Ishikawa (cell line): ENCODE results near the gene OTUB1.

Experiments used
- CEBPB ChIP-seq: IDR thresholded peaks from 2 replicates; pipeline ENCODE4 v1.6.1; 2012
- CREB1 ChIP-seq: IDR thresholded peaks from 2 replicates; pipeline ENCODE4 v1.6.1; 2012; ENCODE audit warnings: low read depth
- EGR1 ChIP-seq: IDR thresholded peaks from 2 replicates; pipeline ENCODE4 v1.6.1; 2012
- EP300 ChIP-seq: IDR thresholded peaks from 2 replicates; pipeline ENCODE4 v1.6.1; 2012; ENCODE audit warnings: borderline replicate concordance
- NFIC ChIP-seq: IDR thresholded peaks from 2 replicates; pipeline ENCODE4 v1.6.1; 2012
- TAF1 ChIP-seq: IDR thresholded peaks from 2 replicates; pipeline ENCODE4 v1.6.1; 2012; ENCODE audit warnings: low read depth, mild to moderate bottlenecking
- TCF12 ChIP-seq: IDR thresholded peaks from 2 replicates; pipeline ENCODE4 v1.6.1; 2012; ENCODE audit warnings: low read depth
- YY1 ChIP-seq: IDR thresholded peaks from 2 replicates; pipeline ENCODE4 v1.6.1; 2012; ENCODE audit warnings: low read depth
- ZBTB7A ChIP-seq: IDR thresholded peaks from 2 replicates; pipeline ENCODE4 v1.6.1; 2012; ENCODE audit warnings: low read depth
- TF ChIP-seq, protein P1 (sequence below): IDR thresholded peaks from 2 replicates; pipeline ENCODE4 v1.6.1; 2012
- TF ChIP-seq, protein P2 (sequence below): IDR thresholded peaks from 2 replicates; pipeline ENCODE4 v1.6.1; 2012; ENCODE audit warnings: low read depth, mild to moderate bottlenecking
- TF ChIP-seq, protein P3 (sequence below): IDR thresholded peaks from 2 replicates; pipeline ENCODE4 v1.6.1; 2012

DNA sequence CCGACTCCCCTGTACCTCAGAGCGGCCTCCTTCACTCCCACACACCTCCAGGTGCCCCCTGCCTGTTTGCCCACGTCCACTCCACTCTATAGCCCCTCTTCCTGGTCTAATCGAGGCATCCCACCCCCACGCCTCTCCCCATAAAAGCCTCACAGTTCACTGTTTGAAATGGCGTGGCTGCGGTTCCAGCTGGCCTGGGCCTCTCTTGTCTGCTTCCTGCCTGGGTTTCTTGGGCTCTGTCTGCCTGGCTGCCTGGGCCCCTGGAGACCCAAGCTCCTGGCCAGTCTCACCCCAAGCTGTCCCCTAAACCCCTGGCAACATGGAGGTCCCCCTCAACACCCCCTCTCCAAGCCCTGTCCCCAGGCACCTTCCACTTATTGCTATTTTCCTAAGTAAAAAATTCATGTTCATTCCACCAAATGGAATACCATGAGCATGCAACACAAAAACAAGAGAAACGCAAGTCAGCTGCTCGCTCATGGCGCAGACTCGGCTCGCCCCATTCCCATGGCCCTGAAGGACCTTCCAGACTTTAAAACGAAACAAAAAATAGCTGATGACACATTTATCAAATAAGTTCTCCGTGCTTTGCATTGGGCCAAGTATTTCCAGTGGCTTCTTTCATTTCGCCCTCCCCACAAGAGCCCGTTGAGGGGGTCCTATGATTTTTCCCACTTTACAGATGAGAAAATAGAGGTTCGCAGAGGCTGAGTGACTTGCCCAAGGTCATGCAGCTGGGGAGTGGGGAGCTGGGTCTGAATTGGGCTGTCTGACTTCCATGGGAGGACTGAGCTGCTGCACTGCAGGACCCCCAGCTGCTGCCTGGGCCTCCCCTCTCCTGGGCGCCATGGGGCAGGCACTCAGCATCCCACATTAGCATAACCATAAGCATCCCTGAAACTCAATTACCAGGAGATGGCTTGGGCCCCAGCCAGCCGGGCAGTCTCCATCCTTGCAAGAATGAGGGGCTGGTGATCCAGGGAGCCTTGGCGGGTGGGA lies 37.8 kb downstream of the OTUB1 start:
- TF ChIP-seq, protein P1, sequence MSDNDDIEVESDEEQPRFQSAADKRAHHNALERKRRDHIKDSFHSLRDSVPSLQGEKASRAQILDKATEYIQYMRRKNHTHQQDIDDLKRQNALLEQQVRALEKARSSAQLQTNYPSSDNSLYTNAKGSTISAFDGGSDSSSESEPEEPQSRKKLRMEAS = no peak
- TF ChIP-seq, protein P2, sequence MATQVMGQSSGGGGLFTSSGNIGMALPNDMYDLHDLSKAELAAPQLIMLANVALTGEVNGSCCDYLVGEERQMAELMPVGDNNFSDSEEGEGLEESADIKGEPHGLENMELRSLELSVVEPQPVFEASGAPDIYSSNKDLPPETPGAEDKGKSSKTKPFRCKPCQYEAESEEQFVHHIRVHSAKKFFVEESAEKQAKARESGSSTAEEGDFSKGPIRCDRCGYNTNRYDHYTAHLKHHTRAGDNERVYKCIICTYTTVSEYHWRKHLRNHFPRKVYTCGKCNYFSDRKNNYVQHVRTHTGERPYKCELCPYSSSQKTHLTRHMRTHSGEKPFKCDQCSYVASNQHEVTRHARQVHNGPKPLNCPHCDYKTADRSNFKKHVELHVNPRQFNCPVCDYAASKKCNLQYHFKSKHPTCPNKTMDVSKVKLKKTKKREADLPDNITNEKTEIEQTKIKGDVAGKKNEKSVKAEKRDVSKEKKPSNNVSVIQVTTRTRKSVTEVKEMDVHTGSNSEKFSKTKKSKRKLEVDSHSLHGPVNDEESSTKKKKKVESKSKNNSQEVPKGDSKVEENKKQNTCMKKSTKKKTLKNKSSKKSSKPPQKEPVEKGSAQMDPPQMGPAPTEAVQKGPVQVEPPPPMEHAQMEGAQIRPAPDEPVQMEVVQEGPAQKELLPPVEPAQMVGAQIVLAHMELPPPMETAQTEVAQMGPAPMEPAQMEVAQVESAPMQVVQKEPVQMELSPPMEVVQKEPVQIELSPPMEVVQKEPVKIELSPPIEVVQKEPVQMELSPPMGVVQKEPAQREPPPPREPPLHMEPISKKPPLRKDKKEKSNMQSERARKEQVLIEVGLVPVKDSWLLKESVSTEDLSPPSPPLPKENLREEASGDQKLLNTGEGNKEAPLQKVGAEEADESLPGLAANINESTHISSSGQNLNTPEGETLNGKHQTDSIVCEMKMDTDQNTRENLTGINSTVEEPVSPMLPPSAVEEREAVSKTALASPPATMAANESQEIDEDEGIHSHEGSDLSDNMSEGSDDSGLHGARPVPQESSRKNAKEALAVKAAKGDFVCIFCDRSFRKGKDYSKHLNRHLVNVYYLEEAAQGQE = no peak
- TF ChIP-seq TCF12 = no peak
- no peak for TF ChIP-seq ZBTB7A
- TF ChIP-seq, protein P3, sequence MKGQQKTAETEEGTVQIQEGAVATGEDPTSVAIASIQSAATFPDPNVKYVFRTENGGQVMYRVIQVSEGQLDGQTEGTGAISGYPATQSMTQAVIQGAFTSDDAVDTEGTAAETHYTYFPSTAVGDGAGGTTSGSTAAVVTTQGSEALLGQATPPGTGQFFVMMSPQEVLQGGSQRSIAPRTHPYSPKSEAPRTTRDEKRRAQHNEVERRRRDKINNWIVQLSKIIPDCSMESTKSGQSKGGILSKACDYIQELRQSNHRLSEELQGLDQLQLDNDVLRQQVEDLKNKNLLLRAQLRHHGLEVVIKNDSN = no peak
- TF ChIP-seq CEBPB = no peak
- no peak for TF ChIP-seq EGR1
- TF ChIP-seq NFIC = no peak
- TF ChIP-seq EP300 = no peak
- TF ChIP-seq TAF1 = no peak
- no peak for TF ChIP-seq YY1
- no peak for TF ChIP-seq CREB1
